Ishikawa (cell line): Measurements from ENCODE around the gene PLEKHB1.
A peak's percentile ranks its signal among the peaks of the same experiment; 100 is the strongest.

Source experiments
- CEBPB ChIP-seq: IDR thresholded peaks from 2 replicates; pipeline ENCODE4 v1.6.1; 2012
- CREB1 ChIP-seq: IDR thresholded peaks from 2 replicates; pipeline ENCODE4 v1.6.1; 2012; ENCODE audit warnings: low read depth
- EGR1 ChIP-seq: IDR thresholded peaks from 2 replicates; pipeline ENCODE4 v1.6.1; 2012
- EP300 ChIP-seq: IDR thresholded peaks from 2 replicates; pipeline ENCODE4 v1.6.1; 2012; ENCODE audit warnings: borderline replicate concordance
- FOXM1 ChIP-seq: IDR thresholded peaks from 2 replicates; pipeline ENCODE4 v1.6.1; 2012; ENCODE audit warnings: low read depth, borderline replicate concordance
- MAX ChIP-seq: IDR thresholded peaks from 2 replicates; pipeline ENCODE4 v1.6.1; 2012
- NFIC ChIP-seq: IDR thresholded peaks from 2 replicates; pipeline ENCODE4 v1.6.1; 2012
- RAD21 ChIP-seq: IDR thresholded peaks from 2 replicates; pipeline ENCODE4 v1.6.1; 2012; ENCODE audit warnings: low read depth
- REST ChIP-seq: IDR thresholded peaks from 2 replicates; pipeline ENCODE4 v1.6.1; 2012; ENCODE audit warnings: low read depth, mild to moderate bottlenecking
- TAF1 ChIP-seq: IDR thresholded peaks from 2 replicates; pipeline ENCODE4 v1.6.1; 2012; ENCODE audit warnings: low read depth, mild to moderate bottlenecking
- TCF12 ChIP-seq: IDR thresholded peaks from 2 replicates; pipeline ENCODE4 v1.6.1; 2012; ENCODE audit warnings: low read depth
- TEAD4 ChIP-seq: IDR thresholded peaks from 2 replicates; pipeline ENCODE4 v1.6.1; 2012
- USF1 ChIP-seq: IDR thresholded peaks from 2 replicates; pipeline ENCODE4 v1.6.1; 2012
- YY1 ChIP-seq: IDR thresholded peaks from 2 replicates; pipeline ENCODE4 v1.6.1; 2012; ENCODE audit warnings: low read depth
- ZBTB7A ChIP-seq: IDR thresholded peaks from 2 replicates; pipeline ENCODE4 v1.6.1; 2012; ENCODE audit warnings: low read depth

Gene PLEKHB1

GRCh38 chr11:73636249-73636648, 10.1 kb upstream of the PLEKHB1 start:
- TF ChIP-seq MAX (no peak), REST (no peak), CEBPB (no peak), CREB1 (no peak), NFIC (no peak), EGR1 (no peak), USF1 (no peak), TAF1 (no peak), EP300 (no peak), ZBTB7A (no peak), TCF12 (no peak), TEAD4 (no peak), YY1 (no peak), FOXM1 (no peak), RAD21 (no peak)

- TF ChIP-seq TEAD4 (no peak), YY1 (peak; percentile 69), TAF1 (no peak), CREB1 (no peak), EP300 (no peak), MAX (no peak)
These were observed 9.4 kb upstream of the PLEKHB1 start for GRCh38 chr11:73637012-73637411.

GRCh38 chr11:73640592-73640991, 5.8 kb upstream of the PLEKHB1 start:
- no peak for TF ChIP-seq TAF1
- TF ChIP-seq EP300 = no peak
- no peak for TF ChIP-seq USF1
- no peak for TF ChIP-seq CEBPB
- TF ChIP-seq EGR1 = no peak
- no peak for TF ChIP-seq FOXM1
- no peak for TF ChIP-seq REST
- no peak for TF ChIP-seq TEAD4

- TF ChIP-seq EGR1 = no peak
- TF ChIP-seq CREB1 = no peak
- no peak for TF ChIP-seq NFIC
- no peak for TF ChIP-seq FOXM1
These were observed 4.7 kb upstream of the PLEKHB1 start for GRCh38 chr11:73641668-73642067.

GRCh38 chr11:73645121-73645969, 1.0 kb upstream of the PLEKHB1 start:
- TF ChIP-seq NFIC (no peak), TEAD4 (peak; percentile 29; the same call in 1 of the 2 replicates), MAX (no peak)

- TF ChIP-seq YY1 (no peak), CREB1 (peak; percentile 85)
These were observed 1.2 kb downstream of the PLEKHB1 start for GRCh38 chr11:73647459-73648100.
